DOHH2 (cell line): Measurements from ENCODE around the gene BHLHE23.

Experiments used
- H3F3A ChIP-seq: fragments of 200-600 bp; sonication (generic), shearing (Covaris generic); 2 replicates; pipeline ENCODE4 v1.6.0; 2016; ENCODE audit warnings: antibody characterized with exemption, mild to moderate bottlenecking; ENCODE audit not compliant: control insufficient read depth, insufficient read depth
- H3K27ac ChIP-seq: fragments of 200-600 bp; sonication (generic); 2 replicates; pipeline ENCODE4 v1.5.1; 2014; ENCODE audit warnings: low read depth, mild to moderate bottlenecking, low read length, moderate library complexity
- H3K27me3 ChIP-seq: fragments of 200-600 bp; sonication (generic); 2 replicates; pipeline ENCODE4 v1.6.1; 2014; ENCODE audit warnings: mild to moderate bottlenecking, low read length, mixed read lengths; ENCODE audit not compliant: control insufficient read depth
- H3K36me3 ChIP-seq: fragments of 200-600 bp; sonication (generic); 2 replicates; pipeline ENCODE4 v1.6.1; 2014; ENCODE audit warnings: mild to moderate bottlenecking, low read length, moderate library complexity, mixed read lengths; ENCODE audit not compliant: control insufficient read depth
- H3K4me1 ChIP-seq: fragments of 200-600 bp; sonication (generic); 2 replicates; pipeline ENCODE4 v1.6.1; 2014; ENCODE audit warnings: mild to moderate bottlenecking, low read length, mixed read lengths; ENCODE audit not compliant: control insufficient read depth
- H3K4me2 ChIP-seq: fragments of 200-600 bp; sonication (generic); 2 replicates; pipeline ENCODE4 v1.6.0; 2014; ENCODE audit warnings: mild to moderate bottlenecking, low read length, moderate library complexity
- H3K4me3 ChIP-seq: fragments of 200-600 bp; sonication (generic); 2 replicates; pipeline ENCODE4 v1.5.1; 2014; ENCODE audit warnings: mild to moderate bottlenecking, low read length, mixed read lengths
- H3K79me2 ChIP-seq: fragments of 200-600 bp; sonication (generic); 2 replicates; pipeline ENCODE4 v1.6.1; 2014; ENCODE audit warnings: mild to moderate bottlenecking, low read length, mixed read lengths; ENCODE audit not compliant: control insufficient read depth
- H3K9me2 ChIP-seq: fragments of 200-600 bp; sonication (generic); replicated peaks from 2 replicates; pipeline ENCODE4 v1.6.1; 2014; ENCODE audit warnings: mild to moderate bottlenecking, low read length, mixed read lengths; ENCODE audit not compliant: control insufficient read depth
- H3K9me3 ChIP-seq: fragments of 200-600 bp; sonication (generic); 2 replicates; pipeline ENCODE4 v1.6.1; 2014; ENCODE audit warnings: antibody characterized with exemption, low read length, mixed read lengths; ENCODE audit not compliant: control insufficient read depth, insufficient read depth
- H4K20me1 ChIP-seq: fragments of 200-600 bp; sonication (generic); 2 replicates; pipeline ENCODE4 v1.6.0; 2014; ENCODE audit warnings: low read depth, mild to moderate bottlenecking, antibody characterized with exemption, low read length, moderate library complexity; ENCODE audit not compliant: control insufficient read depth, insufficient read depth
- CTCF ChIP-seq: fragments of 200-600 bp; sonication (generic); IDR thresholded peaks from one replicate; pipeline ENCODE4 v1.5.1; 2014; ENCODE audit warnings: antibody characterized with exemption, mild to moderate bottlenecking, low read depth, low read length; ENCODE audit not compliant: poor library complexity, severe bottlenecking
- EZH2phosphoT487 ChIP-seq: fragments of 200-600 bp; sonication (generic); IDR thresholded peaks from 2 replicates; pipeline ENCODE4 v1.6.1; 2017; ENCODE audit warnings: borderline replicate concordance, mild to moderate bottlenecking, antibody characterized with exemption, low read length, moderate library complexity, mixed read lengths

BHLHE23 gene

GRCh38 chr20:62986257-62986800, 20.4 kb downstream of the BHLHE23 start:
- no peak overlapping the region for H3K4me3 ChIP-seq
- no peaks in the 10 kb centered on the region for H3K9me3 ChIP-seq
- H3K9me2 ChIP-seq = no peaks in the 10 kb centered on the region
- H3K79me2 ChIP-seq = no peaks in the 10 kb centered on the region
- H3K36me3 ChIP-seq = no peaks in the 10 kb centered on the region
- H4K20me1 ChIP-seq = no peaks in the 10 kb centered on the region
- TF ChIP-seq CTCF = no peak
- no peak for TF ChIP-seq EZH2phosphoT487
- peaks cover 30% of the 10 kb centered on the region for H3K27me3 ChIP-seq
- no peak overlapping the region for H3K4me2 ChIP-seq
- H3K4me1 ChIP-seq = peaks cover 19% of the 10 kb centered on the region
- H3F3A ChIP-seq = no peaks in the 10 kb centered on the region
- H3K27ac ChIP-seq = no peak overlapping the region

GRCh38 chr20:62985444-62985778, 21.4 kb downstream of the BHLHE23 start:
- no peaks in the 10 kb centered on the region for H4K20me1 ChIP-seq

GRCh38 chr20:62984666-62985443, 21.9 kb downstream of the BHLHE23 start:
- H3K4me1 ChIP-seq = peaks cover 32% of the 10 kb centered on the region
- H3K4me3 ChIP-seq = no peak overlapping the region
- no peaks in the 10 kb centered on the region for H3K36me3 ChIP-seq
- H3K4me2 ChIP-seq = no peak overlapping the region
- no peaks in the 10 kb centered on the region for H4K20me1 ChIP-seq
- TF ChIP-seq EZH2phosphoT487 (no peak), CTCF (no peak)
- H3F3A ChIP-seq = no peaks in the 10 kb centered on the region
- no peaks in the 10 kb centered on the region for H3K79me2 ChIP-seq
- no peaks in the 10 kb centered on the region for H3K9me2 ChIP-seq
- H3K27ac ChIP-seq = no peak overlapping the region
- no peaks in the 10 kb centered on the region for H3K9me3 ChIP-seq
- peaks cover 40% of the 10 kb centered on the region for H3K27me3 ChIP-seq

More at GRCh38 chr20:62985444-62985778, 21.4 kb downstream of the BHLHE23 start:
- Histone ChIP-seq H3K9me3 (no peaks in the 10 kb centered on the region), H3K4me2 (no peak overlapping the region), H3K79me2 (no peaks in the 10 kb centered on the region), H3K27ac (no peak overlapping the region), H3K4me1 (peaks cover 27% of the 10 kb centered on the region), H3K36me3 (no peaks in the 10 kb centered on the region), H3K4me3 (no peak overlapping the region), H3K9me2 (no peaks in the 10 kb centered on the region), H3K27me3 (peaks cover 34% of the 10 kb centered on the region), H3F3A (no peaks in the 10 kb centered on the region)
- TF ChIP-seq CTCF (no peak), EZH2phosphoT487 (no peak)
